Heart left ventricle (tissue), 13 donors: ENCODE data around the gene TUBA8.

ENCODE experiments used
- POLR2A ChIP-seq, 2 donors: fragments of 450-650 bp; IDR thresholded peaks; one replicate each; pipeline ENCODE4 v1.6.1; 2017; ENCODE audit warnings: antibody characterized with exemption in 2 of 2, mild to moderate bottlenecking in 2 of 2, moderate library complexity in 2 of 2
- TF ChIP-seq, protein P1 (sequence below), 12 donors: fragments of 200-600 bp; sonication (generic) in 4 of 12; IDR thresholded peaks; one replicate each; pipeline versions ENCODE4 v1.5.0 to v1.8.0; 2018 to 2022; ENCODE audit warnings: antibody characterized with exemption in 12 of 12, mild to moderate bottlenecking in 5 of 12
- donor health status: ischemic (EF 13 %, LVEDD 7.1; RV severe dilation, severe dysfunction).
- donor health status: DM: no; HTN: yes; CAD: no.
- donor health status: DM: no; HTN: no; CAD: no.
- donor health status: ischemic (EF 25% LVEDD 6.9; RV normal size, moderate dysfunction).
- donor health status: ischemic (EF 25% LVEDD 5.7; RV mildly dilated, moderate dysfunction).
- donor health status: ischemic (EF 35%, LVEDD 5.7; RV mildly dilated, moderate dysfunction).
- donor health status: nonischemic (EF 11% LVEDD 7.7; RV severe dilation, severe dysfunction).
- donor health status: DM: yes; HTN: yes; CAD: no.
- donor health status: PGD.
- donor health status: ischemic (EF 29% LVEDD 5.4; RV normal size, mild dysfunction).
- donor health status: nonischemic (EF 23%, LVEDD 6.1; RV moderate dilation, normal function).

DNA sequence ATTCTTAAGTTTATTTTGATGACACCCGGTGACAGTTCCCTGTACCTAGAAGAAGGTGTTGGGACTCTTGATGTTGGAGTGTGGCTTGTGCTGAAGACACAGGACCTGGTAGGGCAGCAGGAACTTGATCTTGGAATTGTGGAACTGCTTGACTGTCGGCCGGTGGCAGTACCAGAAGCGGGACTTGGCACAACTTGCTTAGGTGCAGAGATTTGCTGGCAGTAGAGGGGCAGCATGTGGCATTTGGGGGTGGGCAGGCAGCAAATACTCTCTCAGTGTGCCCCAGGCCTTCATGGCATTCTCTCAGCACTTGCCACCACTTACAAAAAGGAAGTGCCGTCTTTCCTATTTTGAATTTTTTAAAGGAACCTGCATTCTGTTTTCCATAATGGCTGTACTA lies 29.2 kb upstream of the TUBA8 start:
- TF ChIP-seq POLR2A (IDR thresholded peaks at IDR 0.05), result no peak
- TF ChIP-seq, protein P1, sequence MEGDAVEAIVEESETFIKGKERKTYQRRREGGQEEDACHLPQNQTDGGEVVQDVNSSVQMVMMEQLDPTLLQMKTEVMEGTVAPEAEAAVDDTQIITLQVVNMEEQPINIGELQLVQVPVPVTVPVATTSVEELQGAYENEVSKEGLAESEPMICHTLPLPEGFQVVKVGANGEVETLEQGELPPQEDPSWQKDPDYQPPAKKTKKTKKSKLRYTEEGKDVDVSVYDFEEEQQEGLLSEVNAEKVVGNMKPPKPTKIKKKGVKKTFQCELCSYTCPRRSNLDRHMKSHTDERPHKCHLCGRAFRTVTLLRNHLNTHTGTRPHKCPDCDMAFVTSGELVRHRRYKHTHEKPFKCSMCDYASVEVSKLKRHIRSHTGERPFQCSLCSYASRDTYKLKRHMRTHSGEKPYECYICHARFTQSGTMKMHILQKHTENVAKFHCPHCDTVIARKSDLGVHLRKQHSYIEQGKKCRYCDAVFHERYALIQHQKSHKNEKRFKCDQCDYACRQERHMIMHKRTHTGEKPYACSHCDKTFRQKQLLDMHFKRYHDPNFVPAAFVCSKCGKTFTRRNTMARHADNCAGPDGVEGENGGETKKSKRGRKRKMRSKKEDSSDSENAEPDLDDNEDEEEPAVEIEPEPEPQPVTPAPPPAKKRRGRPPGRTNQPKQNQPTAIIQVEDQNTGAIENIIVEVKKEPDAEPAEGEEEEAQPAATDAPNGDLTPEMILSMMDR (IDR thresholded peaks at IDR 0.05), result no peak
